Upper lobe of left lung (tissue), 4 donors: ENCODE measurements around the gene TBXT.

ENCODE experiments used
- POLR2A ChIP-seq, 4 donors: fragments of 450-650 bp; IDR thresholded peaks; one replicate each; pipeline ENCODE4 v1.5.1; 2016 to 2017; ENCODE audit warnings: antibody characterized with exemption in 4 of 4, mild to moderate bottlenecking in 2 of 4
- TF ChIP-seq, protein P1 (sequence below), 6 experiments: fragments of 450-650 bp in 4 of 6; fragments of 200-600 bp in 2 of 6; sonication (generic) in 2 of 6; IDR thresholded peaks; one replicate each; pipeline ENCODE4 v1.5.1; 2016 to 2019; ENCODE audit warnings: antibody characterized with exemption in 6 of 6

DNA sequence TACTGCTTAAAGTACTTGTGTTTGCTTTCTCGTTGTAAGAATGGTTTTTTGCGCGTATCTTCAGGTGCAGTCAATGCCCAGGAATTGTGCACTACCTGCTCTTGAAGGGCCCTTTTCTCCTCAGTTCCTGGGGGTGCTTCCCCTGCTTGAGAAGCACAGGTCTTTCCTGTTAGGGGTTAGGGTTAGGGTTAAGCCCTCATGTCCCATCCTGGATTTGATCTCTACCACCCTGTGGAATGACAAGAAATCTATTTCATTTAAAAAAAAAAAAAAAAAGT, 39.6 kb upstream of the TBXT start:
- TF ChIP-seq, protein P1, sequence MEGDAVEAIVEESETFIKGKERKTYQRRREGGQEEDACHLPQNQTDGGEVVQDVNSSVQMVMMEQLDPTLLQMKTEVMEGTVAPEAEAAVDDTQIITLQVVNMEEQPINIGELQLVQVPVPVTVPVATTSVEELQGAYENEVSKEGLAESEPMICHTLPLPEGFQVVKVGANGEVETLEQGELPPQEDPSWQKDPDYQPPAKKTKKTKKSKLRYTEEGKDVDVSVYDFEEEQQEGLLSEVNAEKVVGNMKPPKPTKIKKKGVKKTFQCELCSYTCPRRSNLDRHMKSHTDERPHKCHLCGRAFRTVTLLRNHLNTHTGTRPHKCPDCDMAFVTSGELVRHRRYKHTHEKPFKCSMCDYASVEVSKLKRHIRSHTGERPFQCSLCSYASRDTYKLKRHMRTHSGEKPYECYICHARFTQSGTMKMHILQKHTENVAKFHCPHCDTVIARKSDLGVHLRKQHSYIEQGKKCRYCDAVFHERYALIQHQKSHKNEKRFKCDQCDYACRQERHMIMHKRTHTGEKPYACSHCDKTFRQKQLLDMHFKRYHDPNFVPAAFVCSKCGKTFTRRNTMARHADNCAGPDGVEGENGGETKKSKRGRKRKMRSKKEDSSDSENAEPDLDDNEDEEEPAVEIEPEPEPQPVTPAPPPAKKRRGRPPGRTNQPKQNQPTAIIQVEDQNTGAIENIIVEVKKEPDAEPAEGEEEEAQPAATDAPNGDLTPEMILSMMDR (IDR thresholded peaks at IDR 0.05): no peak
- no peak for TF ChIP-seq POLR2A (IDR thresholded peaks at IDR 0.05)
